PC-9 (cell line): ENCODE results near the gene MACROD2.

Experiments used
- CTCF ChIP-seq: fragments of 200-600 bp; sonication (generic); conservative IDR thresholded peaks from 2 replicates; pipeline ENCODE4 v1.6.1; 2017; ENCODE audit warnings: mixed run types, antibody characterized with exemption, mild to moderate bottlenecking, moderate library complexity
- EZH2 ChIP-seq: fragments of 200-600 bp; sonication (generic); IDR thresholded peaks from 2 replicates; pipeline ENCODE4 v1.8.0; 2017; ENCODE audit warnings: antibody characterized with exemption, low read depth

GRCh38 chr20:16042731-16043130 lies 2047.4 kb downstream of the MACROD2 start:
- TF ChIP-seq CTCF, result no peak
- no peak for TF ChIP-seq EZH2
